CD14-positive monocyte (primary cell): Measurements from ENCODE around the gene EFL1. TPM values are rescaled to one million over a fixed set of nuclear protein-coding genes. Genes with fewer than 3 reads are reported as not detected.

Source experiments
- DNase-seq, 3 donors: peaks; one replicate each; pipeline ENCODE4 v3.0.0-alpha.2; 2011 to 2022
- H2AFZ ChIP-seq: 2 replicates; pipeline ENCODE4 v1.6.0; 2012; ENCODE audit warnings: mild to moderate bottlenecking, low read depth, low read length, inconsistent platforms; ENCODE audit not compliant: insufficient read depth, poor library complexity, severe bottlenecking
- H3K27ac ChIP-seq, 2 donors: 1 replicate in 1 of 2; 2 replicates in 1 of 2; pipeline ENCODE4 v1.5.1; 2012 to 2013; ENCODE audit warnings: low read length in 2 of 2, control low read depth in 1 of 2, inconsistent platforms in 1 of 2, low read depth in 1 of 2, mild to moderate bottlenecking in 1 of 2
- H3K27me3 ChIP-seq, 2 donors: one replicate each; pipeline versions ENCODE4 v1.6.0 to v1.6.1; 2011 to 2013; ENCODE audit warnings: low read length in 2 of 2; ENCODE audit not compliant: control insufficient read depth in 2 of 2, insufficient read depth in 2 of 2
- H3K36me3 ChIP-seq, 2 donors: replicated peaks in 1 of 2; 1 replicate in 1 of 2; 2 replicates in 1 of 2; pipeline versions ENCODE4 v1.5.1 to v1.6.1; 2012 to 2013; ENCODE audit warnings: low read length in 2 of 2, control low read depth in 1 of 2, inconsistent platforms in 1 of 2, mild to moderate bottlenecking in 1 of 2; ENCODE audit not compliant: insufficient read depth in 2 of 2, control insufficient read depth in 1 of 2
- H3K4me1 ChIP-seq, 2 donors: 1 replicate in 1 of 2; 2 replicates in 1 of 2; pipeline versions ENCODE4 v1.5.1 to v1.6.1; 2012 to 2013; ENCODE audit warnings: low read length in 2 of 2, control low read depth in 1 of 2, inconsistent platforms in 1 of 2, mild to moderate bottlenecking in 1 of 2, moderate library complexity in 1 of 2; ENCODE audit not compliant: insufficient read depth in 2 of 2, control insufficient read depth in 1 of 2
- H3K4me2 ChIP-seq: replicated peaks from 2 replicates; pipeline ENCODE3; 2012; ENCODE audit warnings: low read length, moderate library complexity, mild to moderate bottlenecking; ENCODE audit not compliant: poor library complexity, severe bottlenecking; ENCODE audit errors: extremely low read depth
- H3K4me3 ChIP-seq, 3 experiments: fragments of 200-600 bp in 1 of 3; sonication (generic) in 1 of 3; replicated peaks in 1 of 3; 1 replicate in 2 of 3; 2 replicates in 1 of 3; pipeline ENCODE4 v1.5.1; 2011 to 2013; ENCODE audit warnings: low read length in 3 of 3, mild to moderate bottlenecking in 3 of 3, control low read depth in 2 of 3, low read depth in 2 of 3, inconsistent platforms in 1 of 3, moderate library complexity in 1 of 3
- H3K79me2 ChIP-seq: 2 replicates; pipeline ENCODE4 v1.6.0; 2012; ENCODE audit warnings: mild to moderate bottlenecking, control low read depth, inconsistent platforms, low read length, moderate library complexity; ENCODE audit not compliant: insufficient read depth
- H3K9ac ChIP-seq: 2 replicates; pipeline ENCODE4 v1.6.0; 2017; ENCODE audit warnings: low read length, mild to moderate bottlenecking; ENCODE audit not compliant: insufficient read depth, poor library complexity, severe bottlenecking
- H3K9me3 ChIP-seq, 2 donors: replicated peaks in 1 of 2; 1 replicate in 1 of 2; 2 replicates in 1 of 2; pipeline versions ENCODE4 v1.5.1 to v1.6.1; 2012 to 2013; ENCODE audit warnings: low read length in 2 of 2, control low read depth in 1 of 2; ENCODE audit not compliant: control insufficient read depth in 1 of 2, insufficient read depth in 1 of 2
- H4K20me1 ChIP-seq: 2 replicates; pipeline ENCODE4 v1.6.0; 2012; ENCODE audit warnings: mild to moderate bottlenecking, low read length, control low read depth, moderate library complexity; ENCODE audit not compliant: insufficient read depth
- H3K27ac Mint-ChIP-seq, 7 donors: one replicate each; pipeline ENCODE4 v1.8.0; 2020; ENCODE audit warnings: mild to moderate bottlenecking in 7 of 7, mixed read lengths in 7 of 7, moderate library complexity in 6 of 7, inconsistent platforms in 2 of 7
- H3K27me3 Mint-ChIP-seq, 3 donors: one replicate each; pipeline ENCODE4 v1.8.0; 2021 to 2022; ENCODE audit warnings: low read depth in 3 of 3, mild to moderate bottlenecking in 3 of 3, mixed read lengths in 3 of 3, moderate library complexity in 3 of 3, inconsistent platforms in 1 of 3
- H3K36me3 Mint-ChIP-seq, 2 donors: one replicate each; pipeline ENCODE4 v1.8.0; 2020; ENCODE audit warnings: mixed read lengths in 2 of 2, inconsistent platforms in 1 of 2, mild to moderate bottlenecking in 1 of 2
- H3K4me1 Mint-ChIP-seq: one replicate; pipeline ENCODE4 v1.8.0; 2020; ENCODE audit warnings: mild to moderate bottlenecking, mixed read lengths
- H3K4me3 Mint-ChIP-seq, 2 donors: one replicate each; pipeline ENCODE4 v1.8.0; 2020; ENCODE audit warnings: mild to moderate bottlenecking in 2 of 2, mixed read lengths in 2 of 2, moderate library complexity in 1 of 2
- H3K9me3 Mint-ChIP-seq, 7 donors: one replicate each; pipeline ENCODE4 v1.8.0; 2020 to 2022; ENCODE audit warnings: mixed read lengths in 7 of 7, mild to moderate bottlenecking in 6 of 7, moderate library complexity in 6 of 7, inconsistent platforms in 2 of 7
- WGBS: methylation state at CpG from one replicate; pipeline ENCODE4 v1.1.5; 2013; ENCODE audit warnings: missing lambda C conversion rate; ENCODE audit not compliant: insufficient coverage; 5-methylcytosine and 5-hydroxymethylcytosine counted together
- intact Hi-C, 2 donors: fragments of 100-400 bp; cut with micrococcal nuclease; formaldehyde crosslinking; loops; one replicate each; pipeline versions ENCODE4 v1.15.0 to v1.15.1; 2023
- polyA plus RNA-seq, 3 donors: library from polyadenylated mRNA; depleted of rRNA in 1 of 3; unstranded in 2 of 3; stranded (reverse) in 1 of 3; fragments of 300-500 nt in 2 of 3; fragments of >200 nt in 1 of 3; fragmentation: Illumina TruSeq in 2 of 3; gene quantifications; 1 replicate in 2 of 3; 2 replicates in 1 of 3; pipeline ENCODE4 v1.2.3, GENCODE V29; 2012 to 2021
- TF ChIP-seq, protein P1 (sequence below): fragments of 200-600 bp; IDR thresholded peaks from one replicate; pipeline ENCODE4 v1.8.0; 2022; ENCODE audit warnings: antibody characterized with exemption, mild to moderate bottlenecking

Gene EFL1
- polyA plus RNA-seq, 3 donors = 5.2 to 10.0 (median 7.1) TPM

DNA sequence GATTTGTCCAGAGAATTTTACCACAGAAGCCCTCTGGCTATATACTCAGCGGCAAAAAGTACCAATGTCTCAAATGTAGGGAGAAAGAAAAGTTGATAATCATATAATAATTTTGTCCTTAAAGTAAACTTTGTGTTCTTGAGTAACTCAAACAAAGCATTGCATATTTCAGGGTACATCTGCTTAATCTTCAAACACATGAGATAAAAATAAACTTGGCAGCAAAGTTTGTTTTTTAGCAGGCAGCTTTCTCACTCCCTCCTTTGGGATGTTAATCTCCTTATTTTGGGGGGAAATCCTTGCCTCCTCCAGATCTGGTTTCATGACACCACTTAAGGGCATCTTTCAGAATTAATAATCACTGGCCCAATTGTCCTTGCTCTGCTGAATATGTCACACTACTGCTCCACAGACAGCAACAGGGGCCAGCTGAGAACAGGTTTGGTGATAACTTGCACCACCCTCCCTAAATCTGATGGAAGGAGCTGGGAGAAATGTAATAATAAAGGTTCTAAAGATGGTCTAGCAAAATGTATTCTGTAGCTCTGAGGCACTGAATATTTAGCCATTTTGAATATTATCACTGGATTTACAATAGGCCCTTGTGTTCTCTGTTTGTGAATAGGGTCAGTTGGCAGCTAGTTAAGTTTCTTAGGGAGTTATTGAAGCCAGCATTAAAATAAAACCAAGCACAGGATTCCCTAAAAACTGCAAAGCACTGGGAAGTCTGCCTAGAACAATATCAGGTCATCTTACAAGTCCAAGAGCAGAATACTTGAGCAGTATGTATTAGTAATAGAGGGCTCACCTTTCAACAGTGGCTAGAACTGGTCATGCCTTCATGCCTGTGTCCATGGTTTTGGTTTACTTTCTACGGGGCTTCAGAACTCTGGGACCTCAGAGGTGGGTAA, 79.2 kb downstream of the EFL1 start:
- H3K27ac Mint-ChIP-seq = no peak overlapping the region
- Histone ChIP-seq H4K20me1 (no peaks in the 10 kb centered on the region), H3K27ac (no peak overlapping the region)

DNA sequence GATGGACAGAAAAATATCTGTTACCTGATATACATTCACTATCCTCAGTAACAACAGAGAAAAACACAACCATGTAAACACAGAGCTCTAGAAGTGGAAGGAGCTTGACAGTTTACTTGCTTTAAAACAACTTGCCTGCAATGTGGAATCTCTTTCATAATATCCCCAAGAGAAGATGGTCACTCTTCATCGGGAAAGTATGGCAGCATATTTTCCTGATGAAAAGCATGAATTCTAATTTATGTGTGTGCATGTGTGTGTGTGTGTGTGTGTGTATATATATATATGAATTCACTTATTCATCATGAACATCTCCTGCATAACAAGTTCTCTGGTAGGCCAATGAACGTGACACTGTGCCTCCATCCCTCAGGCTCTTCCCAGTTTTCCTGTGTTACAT, 81.2 kb downstream of the EFL1 start:
- no peak overlapping the region for H3K27ac ChIP-seq
- WGBS = 100% methylated on average over 1 of the region's 2 CpGs
- Mint-ChIP-seq H3K36me3 (peaks cover 3 to 11% of the 10 kb centered on the region in 2 donors), H3K27ac (no peak overlapping the region), H3K4me1 (peaks cover 8% of the 10 kb centered on the region), H3K4me3 (no peak overlapping the region), H3K27me3 (no peaks in the 10 kb centered on the region), H3K9me3 (no peaks in the 10 kb centered on the region)
- peaks cover 0 to 15% of the 10 kb centered on the region in 2 donors for H3K36me3 ChIP-seq
- no peaks in the 10 kb centered on the region for H3K4me1 ChIP-seq
- TF ChIP-seq, protein P1, sequence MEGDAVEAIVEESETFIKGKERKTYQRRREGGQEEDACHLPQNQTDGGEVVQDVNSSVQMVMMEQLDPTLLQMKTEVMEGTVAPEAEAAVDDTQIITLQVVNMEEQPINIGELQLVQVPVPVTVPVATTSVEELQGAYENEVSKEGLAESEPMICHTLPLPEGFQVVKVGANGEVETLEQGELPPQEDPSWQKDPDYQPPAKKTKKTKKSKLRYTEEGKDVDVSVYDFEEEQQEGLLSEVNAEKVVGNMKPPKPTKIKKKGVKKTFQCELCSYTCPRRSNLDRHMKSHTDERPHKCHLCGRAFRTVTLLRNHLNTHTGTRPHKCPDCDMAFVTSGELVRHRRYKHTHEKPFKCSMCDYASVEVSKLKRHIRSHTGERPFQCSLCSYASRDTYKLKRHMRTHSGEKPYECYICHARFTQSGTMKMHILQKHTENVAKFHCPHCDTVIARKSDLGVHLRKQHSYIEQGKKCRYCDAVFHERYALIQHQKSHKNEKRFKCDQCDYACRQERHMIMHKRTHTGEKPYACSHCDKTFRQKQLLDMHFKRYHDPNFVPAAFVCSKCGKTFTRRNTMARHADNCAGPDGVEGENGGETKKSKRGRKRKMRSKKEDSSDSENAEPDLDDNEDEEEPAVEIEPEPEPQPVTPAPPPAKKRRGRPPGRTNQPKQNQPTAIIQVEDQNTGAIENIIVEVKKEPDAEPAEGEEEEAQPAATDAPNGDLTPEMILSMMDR = no peak
- H3K9ac ChIP-seq = no peak overlapping the region
- no peak for DNase-seq
- H3K27me3 ChIP-seq = no peaks in the 10 kb centered on the region
- no peaks in the 10 kb centered on the region for H3K9me3 ChIP-seq
- H4K20me1 ChIP-seq = no peaks in the 10 kb centered on the region
- intact Hi-C loops = loop anchor here in 1 of 2 donors (10.0 kb wide), 1 partner anchor 697 kb away; no protein-coding TSS in a partner anchor
- no peaks in the 10 kb centered on the region for H3K79me2 ChIP-seq
- no peak overlapping the region for H2AFZ ChIP-seq
- H3K4me2 ChIP-seq = no peak overlapping the region
- no peak overlapping the region for H3K4me3 ChIP-seq

More for the DNA sequence above, 79.2 kb downstream of the EFL1 start:
- Mint-ChIP-seq H3K4me1 (peaks cover 6% of the 10 kb centered on the region), H3K36me3 (peaks cover 4 to 11% of the 10 kb centered on the region in 2 donors), H3K4me3 (no peak overlapping the region), H3K27me3 (no peaks in the 10 kb centered on the region), H3K9me3 (no peaks in the 10 kb centered on the region)
- Histone ChIP-seq H3K4me1 (peaks cover 7 to 8% of the 10 kb centered on the region in 2 donors), H3K27me3 (no peaks in the 10 kb centered on the region), H2AFZ (no peak overlapping the region), H3K36me3 (peaks cover 0 to 15% of the 10 kb centered on the region in 2 donors), H3K9me3 (no peaks in the 10 kb centered on the region), H3K9ac (no peak overlapping the region), H3K79me2 (no peaks in the 10 kb centered on the region), H3K4me3 (no peak overlapping the region), H3K4me2 (no peak overlapping the region)
- intact Hi-C loops = loop anchor here in 1 of 2 donors (10.0 kb wide), 1 partner anchor 699 kb away; no protein-coding TSS in a partner anchor
- TF ChIP-seq, protein P1 = no peak
- DNase-seq = no peak
- no CpG with 5 or more reads among the region's 2 CpGs for WGBS
